Activated CD4-positive, CD25-positive, alpha-beta regulatory T cell treated with anti-CD3 and anti-CD28 coated beads, Interleukin-2, amount 50 U/mL, for 72 hours (primary cell): ENCODE results near the gene CDK8.
A peak's percentile ranks its signal among the peaks of the same experiment; 100 is the strongest.
"Not testable (repeated sequence)": the region's sequence is repeated elsewhere in the genome, so short reads cannot be mapped to it uniquely, and the experiment has no call there.

Experiments used
- DNase-seq: peaks from one replicate; pipeline ENCODE4 v3.0.0; 2021

The CDK8 gene

DNA sequence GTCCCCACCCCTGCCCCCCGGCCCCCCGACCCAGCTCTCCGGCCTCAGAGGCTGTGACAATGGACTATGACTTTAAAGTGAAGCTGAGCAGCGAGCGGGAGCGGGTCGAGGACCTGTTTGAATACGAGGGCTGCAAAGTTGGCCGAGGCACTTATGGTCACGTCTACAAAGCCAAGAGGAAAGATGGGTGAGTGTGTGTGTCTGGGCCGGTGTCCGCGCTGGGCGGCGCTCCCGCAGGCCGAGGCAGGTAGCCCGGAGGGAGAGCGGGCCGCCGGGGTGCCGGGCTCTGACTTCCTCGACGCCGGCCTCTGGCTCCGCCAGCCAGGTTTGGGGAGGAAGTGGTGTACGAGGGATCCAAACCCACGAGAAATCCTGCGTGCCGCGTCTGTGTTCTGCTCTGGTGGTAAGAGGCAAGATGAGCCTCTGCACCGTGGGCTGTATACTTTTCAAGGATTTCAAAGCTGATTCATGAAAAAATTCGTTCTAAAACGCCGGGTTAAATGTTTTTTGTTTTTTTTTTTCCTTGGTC, 718 bp downstream of the CDK8 start:
- peak; percentile 57 for DNase-seq

- no peak for DNase-seq
Measured at GRCh38 chr13:26255115-26255514, 1.2 kb downstream of the CDK8 start.

GRCh38 chr13:26255691-26256277, 1.9 kb downstream of the CDK8 start:
- no peak for DNase-seq

DNA sequence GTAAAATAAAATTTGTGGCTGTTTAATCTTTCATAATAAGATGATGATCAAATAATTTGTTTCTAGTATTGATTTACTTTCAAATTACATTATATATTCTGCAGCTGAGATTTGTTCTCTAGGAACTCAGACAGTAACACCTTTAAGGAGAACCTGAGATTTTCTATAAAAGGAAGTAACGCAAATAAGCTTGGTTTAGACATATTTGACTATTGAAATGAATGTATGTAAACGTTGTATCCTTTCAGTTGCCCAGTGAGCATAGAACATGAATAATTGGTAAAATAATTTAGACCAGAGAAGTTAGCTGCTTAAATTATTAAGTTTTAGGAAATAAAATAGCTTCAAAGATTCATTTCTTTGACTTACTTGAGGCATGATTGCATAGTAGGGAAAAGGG, 3.1 kb downstream of the CDK8 start:
- no peak for DNase-seq

GRCh38 chr13:26259634-26260033, 5.7 kb downstream of the CDK8 start:
- no peak for DNase-seq

- DNase-seq: no peak
Measured at GRCh38 chr13:26262156-26262555, 8.2 kb downstream of the CDK8 start.

- no peak for DNase-seq
Measured at GRCh38 chr13:26266311-26266710, 12.4 kb downstream of the CDK8 start.

- DNase-seq: no peak
Measured at GRCh38 chr13:26270707-26271106, 16.8 kb downstream of the CDK8 start.

DNA sequence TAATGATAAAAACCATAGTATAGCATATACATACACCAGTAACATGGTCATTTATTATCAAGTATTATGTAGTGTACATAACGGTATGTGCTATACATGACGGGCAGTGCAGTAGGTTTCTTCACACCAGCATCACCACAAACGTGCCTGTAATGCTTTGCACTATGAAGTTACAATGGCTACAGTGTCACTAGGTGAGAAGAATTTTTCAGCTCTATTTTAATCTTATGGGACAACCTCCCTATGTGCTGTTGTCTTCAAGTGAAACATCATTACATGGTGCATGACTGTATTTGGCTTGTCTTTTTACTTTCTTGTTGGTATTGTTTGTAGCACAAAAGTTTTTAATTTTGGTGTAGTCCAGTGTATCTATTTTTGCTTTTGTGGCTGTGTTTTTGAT, 18.7 kb downstream of the CDK8 start:
- no peak for DNase-seq

- DNase-seq: no peak
Measured at GRCh38 chr13:26280295-26280694, 26.4 kb downstream of the CDK8 start.

DNA sequence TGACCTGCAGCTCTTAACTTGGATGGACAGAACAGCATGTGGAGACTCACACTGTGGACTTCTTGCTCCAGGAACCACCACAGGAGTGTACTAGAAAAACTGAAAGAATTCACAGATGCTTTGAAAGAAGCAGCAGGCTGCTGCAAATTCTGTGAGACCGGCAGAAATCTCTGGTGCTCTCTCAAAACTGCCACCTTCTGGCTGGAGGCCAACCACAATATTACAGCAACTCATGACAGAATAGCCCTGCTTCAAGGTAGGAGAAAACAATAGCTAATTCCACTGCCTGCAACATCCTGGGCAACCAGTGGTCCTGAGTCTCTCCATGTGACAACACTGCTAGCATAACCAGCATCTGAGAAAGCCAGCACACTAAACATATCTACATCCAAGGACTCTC, 26.9 kb downstream of the CDK8 start:
- no peak for DNase-seq

DNA sequence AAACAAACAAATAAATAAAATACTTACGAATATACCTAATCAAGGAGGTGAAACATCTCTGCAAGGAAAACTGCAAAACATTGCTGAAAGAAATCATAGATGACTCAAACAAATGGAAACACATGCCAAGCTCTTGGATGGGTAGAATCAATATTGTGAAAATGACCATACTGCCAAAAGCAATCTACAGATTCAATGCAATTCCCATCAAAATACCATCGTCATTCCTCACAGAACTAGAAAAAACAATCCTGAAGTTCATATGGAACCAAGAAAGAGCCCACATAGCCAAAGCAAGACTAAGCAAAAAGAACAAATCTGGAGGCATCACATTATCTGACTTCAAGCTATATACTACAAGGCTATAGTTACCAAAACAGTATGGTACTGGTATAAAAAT, 32.0 kb downstream of the CDK8 start:
- DNase-seq: not testable (repeated sequence)

DNA sequence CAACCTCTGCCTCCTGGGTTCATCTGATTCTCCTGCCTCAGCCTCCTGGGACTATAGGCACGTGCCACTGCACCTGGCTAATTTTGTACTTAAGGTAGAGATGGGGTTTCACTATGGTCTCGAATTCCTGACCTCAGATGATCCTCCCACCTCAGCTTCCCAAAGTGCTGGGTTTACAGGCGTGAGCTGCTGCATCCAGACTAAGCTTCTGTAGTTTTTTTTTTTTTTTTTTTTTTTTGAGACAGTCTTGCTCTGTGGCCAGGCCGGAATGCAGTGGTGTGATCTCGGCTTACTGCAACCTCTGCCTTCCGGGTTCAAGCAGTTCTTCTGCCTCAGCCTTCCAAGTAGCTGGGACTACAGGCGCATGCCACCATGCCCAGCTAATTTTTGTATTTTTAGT, 34.9 kb downstream of the CDK8 start:
- not testable (repeated sequence) for DNase-seq

- DNase-seq: no peak
Measured at GRCh38 chr13:26295812-26296211, 41.9 kb downstream of the CDK8 start.

DNA sequence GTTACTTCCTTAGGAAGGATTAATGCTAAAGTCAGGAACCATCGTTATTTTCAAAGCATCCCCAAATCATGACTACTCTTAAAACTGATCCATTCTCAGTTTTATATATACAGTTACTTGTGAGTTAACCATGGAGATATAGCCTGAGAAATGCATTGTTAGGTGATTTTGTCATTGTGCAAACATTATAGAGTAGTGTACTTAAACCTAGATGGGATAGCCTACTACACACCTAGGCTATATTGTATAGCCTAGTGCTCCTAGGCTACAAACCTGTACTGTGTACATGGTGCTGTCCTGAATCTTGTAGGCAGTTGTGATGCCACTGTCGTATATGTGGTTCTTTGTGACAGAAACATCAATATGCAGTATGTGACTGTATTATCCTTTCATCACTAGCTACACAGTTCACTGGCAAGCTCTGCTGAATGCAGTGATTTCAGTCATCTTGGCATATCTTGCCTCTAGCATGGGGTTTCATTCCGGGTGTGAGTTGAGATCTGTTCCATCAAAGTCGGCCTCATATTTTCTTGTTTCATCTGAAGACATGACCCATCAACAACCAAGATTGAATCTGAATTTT, 45.3 kb downstream of the CDK8 start:
- DNase-seq: no peak

- no peak for DNase-seq
Measured at GRCh38 chr13:26300140-26300539, 46.2 kb downstream of the CDK8 start.

GRCh38 chr13:26305676-26306075, 51.7 kb downstream of the CDK8 start:
- DNase-seq: no peak

DNA sequence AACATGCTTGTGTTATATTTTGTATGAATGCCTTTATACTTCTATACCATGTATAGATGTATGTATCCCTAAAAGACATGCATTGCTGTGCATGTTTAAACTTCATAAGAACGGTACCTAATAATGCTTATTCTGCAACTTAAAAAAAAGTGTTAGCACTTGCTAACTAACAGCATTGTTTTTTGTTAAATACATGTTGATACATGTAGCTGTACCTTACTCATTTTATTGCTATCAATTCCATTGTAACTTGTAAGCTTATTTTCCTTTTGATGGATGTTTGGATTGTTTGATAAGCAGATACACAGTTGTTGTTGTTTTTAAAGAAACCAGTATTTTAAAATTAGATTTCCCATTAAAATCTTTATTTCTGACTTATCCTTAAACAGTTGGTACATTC, 53.8 kb downstream of the CDK8 start:
- no peak for DNase-seq

DNA sequence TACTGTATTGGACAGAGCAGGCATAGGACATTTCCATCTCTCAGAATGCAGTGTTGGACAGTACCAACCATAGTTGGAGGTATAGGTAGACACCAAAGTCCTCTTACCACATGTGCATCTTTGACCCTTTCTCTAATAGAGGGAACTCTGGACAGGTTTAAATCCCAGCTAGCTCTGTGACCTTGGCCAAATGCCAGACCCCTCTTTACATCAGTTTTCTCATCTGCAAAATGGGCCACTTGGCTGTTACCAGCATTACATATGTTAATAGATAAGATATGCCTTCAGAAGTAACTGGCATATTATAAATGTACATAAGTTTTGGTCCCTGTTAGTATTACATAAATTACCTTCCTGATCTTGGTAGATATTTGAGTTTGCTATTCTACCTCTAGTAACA, 54.3 kb downstream of the CDK8 start:
- no peak for DNase-seq

GRCh38 chr13:26308836-26309235, 54.9 kb downstream of the CDK8 start:
- no peak for DNase-seq

GRCh38 chr13:26310003-26310402, 56.1 kb downstream of the CDK8 start:
- DNase-seq: no peak

DNA sequence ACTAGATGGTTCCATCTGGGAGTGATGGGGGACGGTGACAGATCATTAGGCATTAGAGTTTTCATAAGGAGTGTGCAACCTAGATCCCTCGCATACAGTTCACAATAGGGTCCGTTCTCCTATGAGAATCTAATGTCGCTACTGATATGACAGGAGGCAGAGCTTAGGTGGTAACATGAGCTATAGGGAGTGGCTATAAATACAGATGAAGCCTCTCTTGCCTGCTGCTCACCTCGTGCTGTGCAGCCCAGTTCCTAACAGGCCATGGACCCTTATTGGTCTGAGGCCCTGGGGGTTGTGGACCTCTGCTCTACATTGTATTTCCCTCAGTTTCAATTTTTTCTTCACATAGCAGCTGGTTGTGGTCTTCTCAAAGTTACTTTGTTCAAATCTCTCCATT, 56.5 kb downstream of the CDK8 start:
- no peak for DNase-seq

DNA sequence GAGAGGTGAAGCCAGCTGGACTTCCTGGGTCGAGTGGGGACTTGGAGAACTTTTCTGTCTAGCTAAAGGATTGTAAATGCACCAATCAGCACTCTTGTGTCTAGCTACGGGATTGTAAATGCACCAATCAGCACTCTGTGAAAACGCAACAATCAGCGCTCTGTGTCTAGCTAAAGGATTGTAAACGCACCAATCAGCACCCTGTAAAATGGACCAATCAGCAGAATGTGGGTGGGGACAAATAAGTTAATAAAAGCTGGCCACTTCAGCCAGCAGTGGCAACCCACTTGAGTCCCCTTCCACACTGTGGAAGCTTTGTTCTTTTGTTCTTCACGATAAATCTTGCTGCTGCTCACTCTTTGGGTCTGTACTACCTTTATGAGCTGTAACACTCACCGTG, 58.1 kb downstream of the CDK8 start:
- DNase-seq: not testable (repeated sequence)

- DNase-seq: not testable (repeated sequence)
Measured at GRCh38 chr13:26316095-26316494, 62.2 kb downstream of the CDK8 start.

DNA sequence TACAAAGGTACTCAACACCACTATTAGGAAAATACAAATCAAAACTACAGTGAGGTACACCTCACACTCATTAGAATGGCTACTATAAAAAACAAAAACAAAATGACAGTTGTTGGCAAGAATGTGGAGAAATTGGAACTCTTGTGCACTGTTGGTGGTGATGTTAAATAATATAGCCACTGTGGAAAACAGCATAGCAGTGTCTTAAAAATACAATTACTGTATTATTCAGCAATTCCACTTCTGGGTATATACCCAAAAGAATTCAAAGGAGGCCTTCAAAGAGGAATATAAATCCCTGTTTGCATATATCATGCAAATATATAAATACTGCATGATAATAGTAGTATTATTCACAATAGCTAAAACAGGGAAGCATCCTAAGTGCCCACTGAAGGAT, 66.8 kb downstream of the CDK8 start:
- no peak for DNase-seq
